SK-N-MC (cell line): ENCODE measurements around the gene SULT2B1.

Experiments used
- FOXP2 ChIP-seq: optimal IDR thresholded peaks from 2 replicates; pipeline ENCODE3; 2011; ENCODE audit warnings: mild to moderate bottlenecking, moderate library complexity; ENCODE audit not compliant: insufficient read depth; ENCODE audit errors: extremely low read length, control extremely low read depth
- POLR2AphosphoS5 ChIP-seq: IDR thresholded peaks from 2 replicates; pipeline ENCODE4 v1.6.1; 2012; ENCODE audit warnings: mild to moderate bottlenecking, low read depth, low read length, borderline replicate concordance

DNA sequence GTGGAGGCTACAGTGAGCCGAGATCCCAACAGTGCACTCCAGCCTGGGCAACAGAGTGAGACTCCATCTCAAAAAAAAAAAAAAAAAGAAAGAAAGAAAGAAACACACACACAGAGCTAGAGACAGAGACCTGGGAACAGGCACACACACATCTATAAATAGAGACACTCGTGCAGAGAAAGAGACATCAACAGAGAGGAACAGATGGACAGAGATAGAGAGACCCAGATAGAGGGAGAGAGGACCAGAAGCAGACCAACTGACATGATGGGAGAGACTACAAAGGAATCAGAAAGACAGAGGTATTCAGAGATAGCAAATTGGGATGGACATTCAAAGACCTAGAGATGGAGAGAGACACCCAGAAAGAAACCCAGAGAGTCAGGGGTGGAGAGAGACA is 96.2 kb downstream of the SULT2B1 start:
- TF ChIP-seq POLR2AphosphoS5 (no peak), FOXP2 (no peak)
